SJCRH30 (cell line): ENCODE data around the gene GRK6. TPM values are rescaled to one million over a fixed set of nuclear protein-coding genes. Genes with fewer than 3 reads are reported as not detected.

Source experiments
- DNase-seq, 2 experiments: peaks; one replicate each; pipeline ENCODE4 v3.0.0-alpha.2; 2015 to 2020
- H3K27ac ChIP-seq: fragments of 250-450 bp; sonication (Bioruptor Pico); 2 replicates; pipeline ENCODE4 v1.5.1; 2020; ENCODE audit warnings: mild to moderate bottlenecking, moderate library complexity
- H3K27me3 ChIP-seq: fragments of 250-450 bp; sonication (Bioruptor Pico); 2 replicates; pipeline ENCODE4 v1.5.1; 2020; ENCODE audit warnings: mild to moderate bottlenecking, moderate library complexity
- H3K36me3 ChIP-seq: fragments of 250-450 bp; sonication (Bioruptor Pico); 2 replicates; pipeline ENCODE4 v1.5.1; 2020; ENCODE audit warnings: mild to moderate bottlenecking, moderate library complexity
- H3K4me1 ChIP-seq: fragments of 250-450 bp; sonication (Bioruptor Pico); 2 replicates; pipeline ENCODE4 v1.5.1; 2020; ENCODE audit warnings: mild to moderate bottlenecking, moderate library complexity
- H3K4me3 ChIP-seq: fragments of 250-450 bp; sonication (Bioruptor Pico); 2 replicates; pipeline ENCODE4 v1.5.1; 2020; ENCODE audit warnings: mild to moderate bottlenecking, moderate library complexity
- H3K9me3 ChIP-seq: fragments of 250-450 bp; sonication (Bioruptor Pico); replicated peaks from 2 replicates; pipeline ENCODE4 v1.5.1; 2020; ENCODE audit warnings: mild to moderate bottlenecking, moderate library complexity
- total RNA-seq: library from RNA; depleted of rRNA; stranded (reverse); fragments of >200 nt; shearing (Covaris generic); gene quantifications from 2 replicates; pipeline ENCODE4 v1.2.3, GENCODE V29; 2014

Gene GRK6
- total RNA-seq, 1 experiment from 2014 or later, result 48.4 TPM

GRCh38 chr5:177470759-177471536 lies 44.5 kb downstream of the GRK6 start:
- H3K9me3 ChIP-seq, result no peaks in the 10 kb centered on the region
- peaks cover 31% of the 10 kb centered on the region for H3K4me1 ChIP-seq
- no peak overlapping the region for H3K4me3 ChIP-seq
- peaks cover 62% of the 10 kb centered on the region for H3K36me3 ChIP-seq
- H3K27ac ChIP-seq, result peak overlapping the region; percentile 51
- H3K27me3 ChIP-seq, result no peaks in the 10 kb centered on the region
- no peak for DNase-seq

- peak overlapping the region; percentile 90 for H3K4me3 ChIP-seq
- DNase-seq, result peak in 1 of 2 experiments; percentile 58
- no peaks in the 10 kb centered on the region for H3K9me3 ChIP-seq
- peaks cover 31% of the 10 kb centered on the region for H3K4me1 ChIP-seq
- H3K27me3 ChIP-seq, result no peaks in the 10 kb centered on the region
- H3K27ac ChIP-seq, result peak overlapping the region; percentile 94
- peaks cover 54% of the 10 kb centered on the region for H3K36me3 ChIP-seq
These were observed 45.3 kb downstream of the GRK6 start for GRCh38 chr5:177471610-177472356.

GRCh38 chr5:177472460-177473442 lies 46.3 kb downstream of the GRK6 start:
- Histone ChIP-seq H3K27ac (peak overlapping the region; percentile 94), H3K36me3 (peaks cover 45% of the 10 kb centered on the region), H3K9me3 (no peaks in the 10 kb centered on the region), H3K4me1 (peaks cover 31% of the 10 kb centered on the region), H3K4me3 (peak overlapping the region; percentile 90), H3K27me3 (no peaks in the 10 kb centered on the region)
- peak; percentile 86 to 90 for DNase-seq

GRCh38 chr5:177473443-177474001 lies 47.0 kb downstream of the GRK6 start, which contains the start of gene DBN1:
Gene DBN1 (minus strand): TSS chr5:177473634. CDS start chr5:177473521, 113 bp downstream.
- Histone ChIP-seq H3K36me3 (peaks cover 39% of the 10 kb centered on the region), H3K9me3 (no peaks in the 10 kb centered on the region), H3K27ac (peak within 1 kb of the TSS; percentile 94), H3K4me1 (peaks cover 31% of the 10 kb centered on the region), H3K27me3 (no peaks in the 10 kb centered on the region), H3K4me3 (peak within 1 kb of the TSS; percentile 90)
- peak; percentile 56 to 79 for DNase-seq

GRCh38 chr5:177474002-177474476 lies 47.6 kb downstream of the GRK6 start:
- Histone ChIP-seq H3K27me3 (no peaks in the 10 kb centered on the region), H3K36me3 (peaks cover 33% of the 10 kb centered on the region), H3K4me1 (peaks cover 31% of the 10 kb centered on the region), H3K4me3 (no peak overlapping the region), H3K9me3 (no peaks in the 10 kb centered on the region), H3K27ac (no peak overlapping the region)
- DNase-seq, result no peak

- Histone ChIP-seq H3K4me3 (no peak overlapping the region), H3K36me3 (peaks cover 26% of the 10 kb centered on the region), H3K27ac (no peak overlapping the region), H3K4me1 (peaks cover 29% of the 10 kb centered on the region), H3K9me3 (no peaks in the 10 kb centered on the region), H3K27me3 (no peaks in the 10 kb centered on the region)
- no peak for DNase-seq
These were observed 48.5 kb downstream of the GRK6 start for GRCh38 chr5:177474846-177475562.

GRCh38 chr5:177475563-177476427 lies 49.3 kb downstream of the GRK6 start:
- DNase-seq, result no peak
- no peak overlapping the region for H3K4me3 ChIP-seq
- H3K36me3 ChIP-seq, result peaks cover 18% of the 10 kb centered on the region
- H3K27me3 ChIP-seq, result no peaks in the 10 kb centered on the region
- H3K9me3 ChIP-seq, result no peaks in the 10 kb centered on the region
- no peak overlapping the region for H3K27ac ChIP-seq
- H3K4me1 ChIP-seq, result peaks cover 24% of the 10 kb centered on the region

- H3K36me3 ChIP-seq, result peaks cover 11% of the 10 kb centered on the region
- no peak for DNase-seq
- peaks cover 16% of the 10 kb centered on the region; the same call in 1 of the 2 replicates for H3K4me1 ChIP-seq
- no peaks in the 10 kb centered on the region for H3K9me3 ChIP-seq
- no peaks in the 10 kb centered on the region for H3K27me3 ChIP-seq
- H3K27ac ChIP-seq, result no peak overlapping the region
- H3K4me3 ChIP-seq, result no peak overlapping the region
These were observed 50.2 kb downstream of the GRK6 start for GRCh38 chr5:177476531-177477233.

GRCh38 chr5:177477701-177478477 lies 51.4 kb downstream of the GRK6 start:
- Histone ChIP-seq H3K4me1 (0 out of 2 replicates have a peak, but pooled peaks cover 10% of the 10 kb centered on the region), H3K36me3 (peaks cover 7% of the 10 kb centered on the region; the same call in 1 of the 2 replicates), H3K9me3 (no peaks in the 10 kb centered on the region), H3K4me3 (no peak overlapping the region), H3K27ac (no peak overlapping the region), H3K27me3 (no peaks in the 10 kb centered on the region)
- no peak for DNase-seq

- H3K4me1 ChIP-seq, result peaks cover 9% of the 10 kb centered on the region; the same call in 1 of the 2 replicates
- H3K27ac ChIP-seq, result no peak overlapping the region
- no peak for DNase-seq
- H3K9me3 ChIP-seq, result no peaks in the 10 kb centered on the region
- H3K4me3 ChIP-seq, result no peak overlapping the region
- peaks cover 18% of the 10 kb centered on the region for H3K36me3 ChIP-seq
- H3K27me3 ChIP-seq, result no peaks in the 10 kb centered on the region
These were observed 52.5 kb downstream of the GRK6 start for GRCh38 chr5:177478711-177479646.

GRCh38 chr5:177479774-177480173 lies 53.3 kb downstream of the GRK6 start:
- DNase-seq, result no peak

More at GRCh38 chr5:177479774-177480173, 53.3 kb downstream of the GRK6 start:
- no peak overlapping the region for H3K27ac ChIP-seq
- H3K27me3 ChIP-seq, result no peaks in the 10 kb centered on the region
- H3K9me3 ChIP-seq, result no peaks in the 10 kb centered on the region
- H3K4me3 ChIP-seq, result no peak overlapping the region
- peaks cover 22% of the 10 kb centered on the region for H3K36me3 ChIP-seq
- H3K4me1 ChIP-seq, result peaks cover 10% of the 10 kb centered on the region
